ENCODE measurements around the gene FAM170B.

FAM170B gene

GRCh38 chr10:49168831-49169500 lies 35.1 kb upstream of the FAM170B start:
- no peaks in the 10 kb centered on the region for H3K9me3 ChIP-seq (ENCODE audit: control insufficient read depth in 5 of 5, low read length in 5 of 5)

DNA sequence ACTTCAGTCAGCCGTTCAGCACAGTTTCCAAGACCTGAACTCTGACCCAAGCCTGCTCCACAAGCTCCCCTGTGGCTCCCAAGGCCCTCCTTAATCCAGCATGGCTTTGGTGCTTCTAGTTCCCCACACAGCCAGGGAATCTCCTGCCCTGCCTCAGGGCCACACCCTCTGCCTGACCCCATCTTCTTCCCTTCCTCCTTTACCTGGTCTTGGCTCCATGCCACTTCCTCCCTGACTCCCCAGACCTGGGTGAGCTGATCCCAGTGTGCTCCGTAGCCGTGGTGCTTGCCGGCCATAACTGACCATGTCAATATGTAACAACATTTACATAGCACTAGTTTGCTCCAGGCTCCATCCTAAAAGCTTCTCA lies 34.3 kb upstream of the FAM170B start:
- Histone ChIP-seq H3K4me1 (ENCODE audit: control insufficient read depth in 5 of 5, insufficient read depth in 5 of 5, low read length in 5 of 5) (peaks cover 0 to 25% (median 15%) of the 10 kb centered on the region in 5 donors), H3K9me3 (ENCODE audit: control insufficient read depth in 5 of 5, low read length in 5 of 5) (no peaks in the 10 kb centered on the region), H3K27ac (ENCODE audit: low read depth, low read length) (no peak overlapping the region), H3K36me3 (ENCODE audit: control insufficient read depth in 5 of 5, insufficient read depth in 5 of 5, low read length in 5 of 5) (peaks cover 0 to 32% (median 25%) of the 10 kb centered on the region in 5 donors), H3K4me3 (ENCODE audit: low read depth in 1 of 5, low read length in 5 of 5) (no peak overlapping the region), H3K27me3 (ENCODE audit: control insufficient read depth in 5 of 5, insufficient read depth in 4 of 5, low read length in 5 of 5) (no peaks in the 10 kb centered on the region), H3K9ac (ENCODE audit: low read length in 5 of 5) (no peak overlapping the region)

More at GRCh38 chr10:49168831-49169500, 35.1 kb upstream of the FAM170B start:
- Histone ChIP-seq H3K27ac (ENCODE audit: low read depth, low read length) (no peak overlapping the region), H3K4me3 (ENCODE audit: low read depth in 1 of 5, low read length in 5 of 5) (no peak overlapping the region), H3K36me3 (ENCODE audit: control insufficient read depth in 5 of 5, insufficient read depth in 5 of 5, low read length in 5 of 5) (peaks cover 0 to 32% (median 25%) of the 10 kb centered on the region in 5 donors), H3K4me1 (ENCODE audit: control insufficient read depth in 5 of 5, insufficient read depth in 5 of 5, low read length in 5 of 5) (peaks cover 0 to 27% (median 19%) of the 10 kb centered on the region in 5 donors), H3K9ac (ENCODE audit: low read length in 5 of 5) (no peak overlapping the region), H3K27me3 (ENCODE audit: control insufficient read depth in 5 of 5, insufficient read depth in 4 of 5, low read length in 5 of 5) (no peaks in the 10 kb centered on the region)

DNA sequence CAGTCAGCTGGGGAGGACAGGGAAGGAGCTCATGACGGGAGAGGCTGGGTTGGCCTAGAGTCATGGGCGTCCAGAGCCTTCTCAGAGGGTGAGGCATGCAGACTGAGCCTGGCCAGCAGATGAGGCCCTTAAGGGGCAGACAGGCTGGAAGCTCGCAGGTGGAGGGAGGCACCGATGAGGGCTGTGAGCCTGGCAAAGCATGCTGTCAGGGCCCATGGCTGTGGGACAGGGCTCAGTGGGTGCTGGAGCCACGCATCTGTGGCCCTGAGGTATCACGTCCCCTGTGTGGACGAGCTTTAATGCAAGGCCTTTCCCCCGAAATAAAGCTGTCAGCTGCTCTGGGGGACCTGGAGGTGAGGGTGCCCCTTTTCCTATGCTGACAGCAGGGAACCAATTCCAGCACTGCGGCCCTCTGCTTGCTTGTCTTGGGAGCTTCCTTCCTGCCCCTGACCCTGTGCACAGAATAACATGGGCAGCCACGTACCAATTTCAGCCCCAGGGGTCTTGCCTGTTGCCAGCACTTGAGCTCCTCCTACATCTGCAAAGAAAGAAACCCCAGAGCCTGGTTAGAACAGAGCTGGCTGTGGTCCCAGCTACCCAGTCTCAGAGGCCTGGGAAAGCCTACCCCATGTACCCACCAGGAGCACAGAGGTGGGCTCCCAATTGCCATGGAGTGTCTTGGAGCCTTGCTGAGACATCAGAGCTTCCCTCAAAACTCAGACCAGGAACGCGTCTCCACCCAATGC lies 33.8 kb upstream of the FAM170B start:
- Histone ChIP-seq H3K9ac (ENCODE audit: low read length in 5 of 5) (peak overlapping the region in 1 of 5 donors; percentile 16), H3K4me1 (ENCODE audit: control insufficient read depth in 5 of 5, insufficient read depth in 5 of 5, low read length in 5 of 5) (peaks cover 0 to 24% (median 14%) of the 10 kb centered on the region in 5 donors), H3K4me3 (ENCODE audit: low read depth in 1 of 5, low read length in 5 of 5) (no peak overlapping the region), H3K27me3 (ENCODE audit: control insufficient read depth in 5 of 5, insufficient read depth in 4 of 5, low read length in 5 of 5) (no peaks in the 10 kb centered on the region), H3K27ac (ENCODE audit: low read depth, low read length) (no peak overlapping the region), H3K9me3 (ENCODE audit: control insufficient read depth in 5 of 5, low read length in 5 of 5) (no peaks in the 10 kb centered on the region), H3K36me3 (ENCODE audit: control insufficient read depth in 5 of 5, insufficient read depth in 5 of 5, low read length in 5 of 5) (peaks cover 0 to 35% (median 28%) of the 10 kb centered on the region in 5 donors)

GRCh38 chr10:49166484-49167400 lies 32.9 kb upstream of the FAM170B start:
- no peak overlapping the region for H3K27ac ChIP-seq (ENCODE audit: low read depth, low read length)
- H3K9ac ChIP-seq (ENCODE audit: low read length in 5 of 5) = peak overlapping the region in 1 of 5 donors; percentile 16
- peaks cover 0 to 17% (median 13%) of the 10 kb centered on the region in 5 donors for H3K4me1 ChIP-seq (ENCODE audit: control insufficient read depth in 5 of 5, insufficient read depth in 5 of 5, low read length in 5 of 5)
- no peaks in the 10 kb centered on the region for H3K9me3 ChIP-seq (ENCODE audit: control insufficient read depth in 5 of 5, low read length in 5 of 5)
- peaks cover 0 to 38% (median 28%) of the 10 kb centered on the region in 5 donors for H3K36me3 ChIP-seq (ENCODE audit: control insufficient read depth in 5 of 5, insufficient read depth in 5 of 5, low read length in 5 of 5)
- H3K4me3 ChIP-seq (ENCODE audit: low read depth in 1 of 5, low read length in 5 of 5) = no peak overlapping the region
- no peaks in the 10 kb centered on the region for H3K27me3 ChIP-seq (ENCODE audit: control insufficient read depth in 5 of 5, insufficient read depth in 4 of 5, low read length in 5 of 5)

GRCh38 chr10:49165821-49166483 lies 32.1 kb upstream of the FAM170B start:
- Histone ChIP-seq H3K9me3 (ENCODE audit: control insufficient read depth in 5 of 5, low read length in 5 of 5) (no peaks in the 10 kb centered on the region), H3K4me1 (ENCODE audit: control insufficient read depth in 5 of 5, insufficient read depth in 5 of 5, low read length in 5 of 5) (peaks cover 0 to 19% (median 14%) of the 10 kb centered on the region in 5 donors), H3K4me3 (ENCODE audit: low read depth in 1 of 5, low read length in 5 of 5) (no peak overlapping the region), H3K36me3 (ENCODE audit: control insufficient read depth in 5 of 5, insufficient read depth in 5 of 5, low read length in 5 of 5) (peaks cover 0 to 41% (median 28%) of the 10 kb centered on the region in 5 donors), H3K9ac (ENCODE audit: low read length in 5 of 5) (no peak overlapping the region), H3K27ac (ENCODE audit: low read depth, low read length) (no peak overlapping the region), H3K27me3 (ENCODE audit: control insufficient read depth in 5 of 5, insufficient read depth in 4 of 5, low read length in 5 of 5) (no peaks in the 10 kb centered on the region)

DNA sequence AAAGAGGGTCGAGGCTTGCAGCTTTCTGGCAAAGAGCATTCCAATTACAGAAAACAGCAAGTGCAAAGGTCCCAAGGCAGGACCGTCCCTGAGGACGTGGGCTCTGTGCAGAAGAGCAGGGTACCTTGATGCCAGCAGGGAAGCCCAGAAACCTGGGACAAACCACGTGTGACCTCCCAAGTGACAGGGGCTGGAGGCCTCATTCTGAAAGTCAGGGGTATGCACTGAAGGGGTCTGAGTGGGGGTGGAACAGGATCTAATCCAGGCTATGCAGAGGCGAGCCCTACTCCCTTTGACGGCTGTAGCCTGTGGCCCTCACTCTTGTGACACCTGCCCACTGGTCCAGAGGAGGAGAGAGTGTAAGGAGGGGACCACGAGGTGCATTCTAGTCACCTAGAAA lies 31.4 kb upstream of the FAM170B start:
- Histone ChIP-seq H3K9me3 (ENCODE audit: control insufficient read depth in 5 of 5, low read length in 5 of 5) (no peaks in the 10 kb centered on the region), H3K4me1 (ENCODE audit: control insufficient read depth in 5 of 5, insufficient read depth in 5 of 5, low read length in 5 of 5) (peaks cover 0 to 19% (median 11%) of the 10 kb centered on the region in 5 donors), H3K27ac (ENCODE audit: low read depth, low read length) (no peak overlapping the region), H3K4me3 (ENCODE audit: low read depth in 1 of 5, low read length in 5 of 5) (no peak overlapping the region), H3K36me3 (ENCODE audit: control insufficient read depth in 5 of 5, insufficient read depth in 5 of 5, low read length in 5 of 5) (peaks cover 0 to 41% (median 31%) of the 10 kb centered on the region in 5 donors), H3K9ac (ENCODE audit: low read length in 5 of 5) (no peak overlapping the region), H3K27me3 (ENCODE audit: control insufficient read depth in 5 of 5, insufficient read depth in 4 of 5, low read length in 5 of 5) (no peaks in the 10 kb centered on the region)

DNA sequence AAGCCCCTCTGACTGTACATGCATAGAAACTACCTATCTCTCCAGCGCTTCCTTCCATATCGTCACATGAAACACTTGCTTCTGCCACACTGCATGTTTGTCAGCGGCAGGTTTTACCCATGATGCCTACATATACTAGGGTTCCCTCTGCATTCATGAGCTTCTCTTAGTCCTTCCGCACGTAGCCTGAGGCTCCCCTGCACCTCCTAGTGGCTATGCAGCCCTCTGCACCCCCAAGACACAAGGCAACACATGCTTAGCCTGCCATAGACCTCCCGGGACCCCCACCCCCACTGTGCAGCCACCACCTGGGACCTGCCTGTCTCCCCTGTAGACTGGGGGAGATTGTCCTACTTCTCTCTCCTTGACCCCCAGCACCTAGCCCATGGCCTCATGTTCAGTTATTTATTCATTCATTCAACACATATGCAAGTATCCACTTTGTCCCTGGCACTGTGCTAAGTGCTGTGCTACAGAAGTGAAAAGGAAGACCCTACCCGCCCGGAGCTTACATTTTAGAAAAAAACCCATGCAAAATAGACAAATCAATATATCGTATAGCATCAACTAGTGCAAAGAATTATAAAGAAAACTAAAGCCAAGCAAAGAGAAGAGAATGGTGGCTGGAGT lies 30.9 kb upstream of the FAM170B start:
- no peak overlapping the region for H3K9ac ChIP-seq (ENCODE audit: low read length in 5 of 5)
- H3K4me3 ChIP-seq (ENCODE audit: low read depth in 1 of 5, low read length in 5 of 5) = no peak overlapping the region
- no peaks in the 10 kb centered on the region for H3K9me3 ChIP-seq (ENCODE audit: control insufficient read depth in 5 of 5, low read length in 5 of 5)
- H3K27ac ChIP-seq (ENCODE audit: low read depth, low read length) = no peak overlapping the region
- peaks cover 0 to 19% (median 11%) of the 10 kb centered on the region in 5 donors for H3K4me1 ChIP-seq (ENCODE audit: control insufficient read depth in 5 of 5, insufficient read depth in 5 of 5, low read length in 5 of 5)
- peaks cover 0 to 44% (median 33%) of the 10 kb centered on the region in 5 donors for H3K36me3 ChIP-seq (ENCODE audit: control insufficient read depth in 5 of 5, insufficient read depth in 5 of 5, low read length in 5 of 5)
- H3K27me3 ChIP-seq (ENCODE audit: control insufficient read depth in 5 of 5, insufficient read depth in 4 of 5, low read length in 5 of 5) = no peaks in the 10 kb centered on the region

DNA sequence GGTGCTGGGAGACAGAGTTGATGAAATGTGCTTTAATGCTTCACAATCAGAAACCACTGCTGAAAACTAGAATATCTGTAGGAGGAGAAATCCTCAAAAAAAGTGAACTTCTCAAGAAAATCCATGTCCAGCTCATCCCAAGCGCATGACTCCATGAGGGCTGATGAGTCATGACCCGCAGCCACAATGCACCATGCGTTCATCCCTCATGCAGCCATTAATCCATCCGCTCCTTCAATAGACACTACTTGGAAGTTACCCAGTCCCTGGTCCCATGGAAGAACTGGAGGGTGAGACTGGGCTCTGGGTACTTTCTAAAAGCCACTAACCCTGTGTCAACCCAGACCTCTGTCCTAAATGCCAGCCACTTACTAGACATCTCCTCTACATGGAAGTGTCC lies 29.9 kb upstream of the FAM170B start:
- Histone ChIP-seq H3K4me1 (ENCODE audit: control insufficient read depth in 5 of 5, insufficient read depth in 5 of 5, low read length in 5 of 5) (peaks cover 0 to 17% (median 11%) of the 10 kb centered on the region in 5 donors), H3K27ac (ENCODE audit: low read depth, low read length) (no peak overlapping the region)

GRCh38 chr10:49162761-49163310 lies 29.0 kb upstream of the FAM170B start:
- Histone ChIP-seq H3K9ac (ENCODE audit: low read length in 5 of 5) (no peak overlapping the region), H3K4me1 (ENCODE audit: control insufficient read depth in 5 of 5, insufficient read depth in 5 of 5, low read length in 5 of 5) (peaks cover 0 to 12% (median 8%) of the 10 kb centered on the region in 5 donors), H3K27me3 (ENCODE audit: control insufficient read depth in 5 of 5, insufficient read depth in 4 of 5, low read length in 5 of 5) (no peaks in the 10 kb centered on the region), H3K27ac (ENCODE audit: low read depth, low read length) (no peak overlapping the region), H3K9me3 (ENCODE audit: control insufficient read depth in 5 of 5, low read length in 5 of 5) (no peaks in the 10 kb centered on the region), H3K4me3 (ENCODE audit: low read depth in 1 of 5, low read length in 5 of 5) (no peak overlapping the region), H3K36me3 (ENCODE audit: control insufficient read depth in 5 of 5, insufficient read depth in 5 of 5, low read length in 5 of 5) (peaks cover 0 to 45% (median 33%) of the 10 kb centered on the region in 5 donors)

More for the DNA sequence above, 29.9 kb upstream of the FAM170B start:
- no peak overlapping the region for H3K9ac ChIP-seq (ENCODE audit: low read length in 5 of 5)
- peaks cover 0 to 45% (median 33%) of the 10 kb centered on the region in 5 donors for H3K36me3 ChIP-seq (ENCODE audit: control insufficient read depth in 5 of 5, insufficient read depth in 5 of 5, low read length in 5 of 5)
- no peaks in the 10 kb centered on the region for H3K27me3 ChIP-seq (ENCODE audit: control insufficient read depth in 5 of 5, insufficient read depth in 4 of 5, low read length in 5 of 5)
- H3K9me3 ChIP-seq (ENCODE audit: control insufficient read depth in 5 of 5, low read length in 5 of 5) = no peaks in the 10 kb centered on the region
- H3K4me3 ChIP-seq (ENCODE audit: low read depth in 1 of 5, low read length in 5 of 5) = no peak overlapping the region

All from subcutaneous abdominal adipose tissue (tissue), 5 donors.